Panc1 (cell line): Measurements from ENCODE around the gene ZDHHC4. TPM values are rescaled to one million over a fixed set of nuclear protein-coding genes. Genes with fewer than 3 reads are reported as not detected.
A peak's percentile ranks its signal among the peaks of the same experiment; 100 is the strongest.

Source experiments
- ATAC-seq: fragments of 200-7000 bp; cut with Tn5 transposase; 2 replicates; pipeline ENCODE4 v1.9.1; 2020; ENCODE audit warnings: mild to moderate bottlenecking, moderate library complexity
- BruUV-seq: library from RNA; stranded (reverse); fragments of 400-500 nt; replicated peaks from 2 replicates; lab custom pipeline; 2021; lab: Mats Ljungman, UMichigan
- CTCF ChIA-PET: fragments of 300-600 bp; sonication (Branson Sonifier 250); formaldehyde crosslinking; loops from one replicate; lab custom pipeline; 2022; ENCODE audit warnings: antibody characterized with exemption; lab: Charles Lee
- POLR2A ChIA-PET: fragments of 300-600 bp; sonication (Branson Sonifier 250); formaldehyde crosslinking; loops from one replicate; lab custom pipeline; 2022; ENCODE audit warnings: antibody characterized with exemption; lab: Charles Lee
- DNase-seq: peaks from one replicate; pipeline ENCODE4 v3.0.0-alpha.2; 2010; ENCODE audit warnings: low read depth, low spot score
- H3K27ac ChIP-seq: 2 replicates; pipeline ENCODE4 v1.5.1; 2011; ENCODE audit warnings: mild to moderate bottlenecking, low read length, inconsistent platforms
- H3K27me3 ChIP-seq: fragments of 200-500 bp; sonication (Bioruptor generic); 2 replicates; pipeline ENCODE4 v1.6.0; 2014; ENCODE audit warnings: low read length, inconsistent platforms; ENCODE audit not compliant: control insufficient read depth, insufficient read depth
- H3K36me3 ChIP-seq: fragments of 200-500 bp; sonication (Bioruptor generic); 2 replicates; pipeline ENCODE4 v1.5.1; 2014; ENCODE audit warnings: inconsistent platforms, mild to moderate bottlenecking, low read length, moderate library complexity; ENCODE audit not compliant: control insufficient read depth, insufficient read depth
- H3K4me1 ChIP-seq: 2 replicates; pipeline ENCODE4 v1.5.1; 2011; ENCODE audit warnings: inconsistent platforms, mild to moderate bottlenecking, low read length, moderate library complexity; ENCODE audit not compliant: control insufficient read depth, insufficient read depth
- H3K4me3 ChIP-seq, 2 experiments: 2 replicates each; pipeline ENCODE4 v1.5.1; 2011 to 2012; ENCODE audit warnings: low read depth in 2 of 2, low read length in 2 of 2, mild to moderate bottlenecking in 2 of 2, inconsistent platforms in 1 of 2, moderate library complexity in 1 of 2
- H3K9me3 ChIP-seq: fragments of 200-500 bp; sonication (Bioruptor generic); 2 replicates; pipeline ENCODE4 v1.5.1; 2014; ENCODE audit warnings: low read depth, mild to moderate bottlenecking, inconsistent platforms, low read length, moderate library complexity; ENCODE audit not compliant: control insufficient read depth, insufficient read depth
- CTCF ChIP-seq: fragments of 450-650 bp; IDR thresholded peaks from 2 replicates; pipeline ENCODE4 v1.5.1; 2017; ENCODE audit warnings: mild to moderate bottlenecking
- POLR2AphosphoS5 ChIP-seq: IDR thresholded peaks from 2 replicates; pipeline ENCODE4 v1.6.1; 2012; ENCODE audit warnings: mild to moderate bottlenecking, low read depth, low read length, moderate library complexity
- REST ChIP-seq, 2 experiments: IDR thresholded peaks; 2 replicates each; pipeline ENCODE4 v1.6.1; 2011 to 2012; ENCODE audit warnings: low read depth in 2 of 2, control low read depth in 1 of 2, low read length in 1 of 2, mild to moderate bottlenecking in 1 of 2, moderate library complexity in 1 of 2; ENCODE audit not compliant: insufficient read depth in 1 of 2
- SIN3A ChIP-seq: IDR thresholded peaks from 2 replicates; pipeline ENCODE4 v1.6.1; 2012; ENCODE audit warnings: low read depth, mild to moderate bottlenecking, low read length, moderate library complexity, borderline replicate concordance; ENCODE audit not compliant: insufficient read depth
- TCF7L2 ChIP-seq: IDR thresholded peaks from 2 replicates; pipeline ENCODE4 v1.6.1; 2011; ENCODE audit warnings: mild to moderate bottlenecking, low read depth, low read length, inconsistent platforms
- in situ Hi-C: cut with HindIII; loops from 2 replicates; pipeline ENCODE4 v1.10.0; 2016; ENCODE audit warnings: low sequenced_read_pairs, low pct_unique_long_range_greater_than_20kb
- intact Hi-C: fragments of 100-400 bp; cut with micrococcal nuclease; formaldehyde crosslinking; loops from one replicate; pipeline ENCODE4 v1.10.0; 2022; ENCODE audit not compliant: unreplicated experiment
- total RNA-seq: library from RNA; stranded (reverse); gene quantifications from one replicate; pipeline ENCODE4 v1.2.1, GENCODE V29; 2021; ENCODE audit not compliant: unreplicated experiment

Gene ZDHHC4
- total RNA-seq, 1 experiment from 2014 or later: 113 TPM

- H3K27me3 ChIP-seq: peaks cover 3% of the 10 kb centered on the region; the same call in 1 of the 2 replicates
- intact Hi-C loops: no loop called here
- CTCF ChIA-PET: no interaction called here
- no TSS peak for BruUV-seq
- no peaks in the 10 kb centered on the region for H3K36me3 ChIP-seq
- no peak overlapping the region for H3K27ac ChIP-seq
- in situ Hi-C loops: no loop called here
- H3K4me1 ChIP-seq: no peaks in the 10 kb centered on the region; the same call in 1 of the 2 replicates
- ATAC-seq (peak; percentile 23; the same call in 1 of the 2 replicates), DNase-seq (no peak)
- no peaks in the 10 kb centered on the region for H3K9me3 ChIP-seq
- no peak for TF ChIP-seq POLR2AphosphoS5
- TF ChIP-seq TCF7L2: no peak
- no peak for TF ChIP-seq SIN3A
- TF ChIP-seq REST (IDR thresholded peaks at IDR 0.05; ENCODE audit: insufficient read depth in 1 of 2, low read depth in 2 of 2, low read length in 1 of 2): no peak
- TF ChIP-seq CTCF: no peak
- no peak overlapping the region for H3K4me3 ChIP-seq
- POLR2A ChIA-PET: no interaction called here
Observed at GRCh38 chr7:6616854-6617643, 39.8 kb downstream of the ZDHHC4 start.

GRCh38 chr7:6618621-6619020 is 41.4 kb downstream of the ZDHHC4 start:
- POLR2A ChIA-PET: no interaction called here
- no TSS peak for BruUV-seq
- Histone ChIP-seq H3K27me3 (peaks cover 3% of the 10 kb centered on the region; the same call in 1 of the 2 replicates), H3K36me3 (no peaks in the 10 kb centered on the region), H3K4me3 (no peak overlapping the region), H3K4me1 (no peaks in the 10 kb centered on the region; the same call in 1 of the 2 replicates), H3K27ac (no peak overlapping the region), H3K9me3 (no peaks in the 10 kb centered on the region)
- TF ChIP-seq REST (IDR thresholded peaks at IDR 0.05; ENCODE audit: insufficient read depth in 1 of 2, low read depth in 2 of 2, low read length in 1 of 2) (no peak), TCF7L2 (no peak), POLR2AphosphoS5 (no peak), CTCF (no peak), SIN3A (no peak)
- in situ Hi-C loops (no loop called here), intact Hi-C loops (no loop called here)
- no peak for ATAC-seq
- no peak for DNase-seq
- CTCF ChIA-PET: no interaction called here
